PC-3 (cell line): ENCODE data around the gene SIL1.

Source experiments
- EZH2 ChIP-seq: fragments of 300-600 bp; sonication (generic); IDR thresholded peaks from one replicate; pipeline ENCODE4 v1.6.1; 2017; ENCODE audit warnings: antibody characterized with exemption, mild to moderate bottlenecking, low read length; ENCODE audit not compliant: unreplicated experiment
- EZH2phosphoT487 ChIP-seq: fragments of 300-600 bp; sonication (generic); IDR thresholded peaks from 2 replicates; pipeline ENCODE4 v1.6.1; 2018; ENCODE audit warnings: mild to moderate bottlenecking, antibody characterized with exemption, low read length, borderline replicate concordance
- TF ChIP-seq, protein P1 (sequence below): fragments of 300-600 bp; sonication (generic); conservative IDR thresholded peaks from 2 replicates; pipeline ENCODE4 v1.5.1; 2017; ENCODE audit warnings: antibody characterized with exemption, low read depth, mild to moderate bottlenecking, low read length

DNA sequence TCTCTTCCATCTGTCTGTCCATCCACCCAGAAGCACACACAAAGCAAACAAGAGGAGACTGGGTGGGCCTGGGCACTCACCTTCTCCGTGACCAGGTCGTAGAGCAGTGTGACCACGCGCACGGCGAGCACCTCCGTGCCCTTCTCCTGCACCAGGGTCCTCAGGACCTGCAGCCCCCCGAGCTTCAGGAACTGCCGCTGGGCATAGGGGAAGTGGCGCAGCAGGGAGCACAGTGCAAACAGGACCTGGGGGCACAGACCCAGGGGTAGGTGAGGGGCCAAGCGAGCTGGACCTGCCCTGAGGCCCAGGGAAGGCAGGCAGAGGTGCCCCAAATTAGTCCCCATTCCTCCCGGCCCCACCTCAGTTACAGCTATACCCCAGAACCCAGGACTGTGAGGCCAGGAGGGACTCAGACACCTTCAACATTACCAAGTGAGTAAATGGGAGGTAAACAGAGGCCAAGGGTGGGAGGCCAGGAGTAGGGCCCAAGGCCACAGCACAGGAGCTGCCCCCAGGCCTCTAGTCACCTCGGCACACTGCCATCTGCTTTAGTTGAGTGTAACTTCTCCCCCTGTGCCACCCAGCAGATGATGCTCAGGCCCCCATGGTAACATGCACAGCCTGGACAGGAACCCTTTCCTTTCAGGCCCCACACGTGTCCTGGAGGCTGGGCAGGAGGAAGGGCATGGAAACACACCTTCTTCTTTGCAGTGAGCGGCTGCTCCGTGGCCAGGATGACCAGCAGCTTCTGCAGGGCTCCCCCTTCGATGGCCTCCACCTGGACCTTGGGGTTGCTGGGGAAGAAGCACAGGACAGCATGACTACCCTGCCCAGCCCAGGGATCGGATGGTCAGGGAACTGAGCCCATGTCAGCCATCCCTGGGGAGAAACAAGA, 246.8 kb downstream of the SIL1 start:
- TF ChIP-seq, protein P1, sequence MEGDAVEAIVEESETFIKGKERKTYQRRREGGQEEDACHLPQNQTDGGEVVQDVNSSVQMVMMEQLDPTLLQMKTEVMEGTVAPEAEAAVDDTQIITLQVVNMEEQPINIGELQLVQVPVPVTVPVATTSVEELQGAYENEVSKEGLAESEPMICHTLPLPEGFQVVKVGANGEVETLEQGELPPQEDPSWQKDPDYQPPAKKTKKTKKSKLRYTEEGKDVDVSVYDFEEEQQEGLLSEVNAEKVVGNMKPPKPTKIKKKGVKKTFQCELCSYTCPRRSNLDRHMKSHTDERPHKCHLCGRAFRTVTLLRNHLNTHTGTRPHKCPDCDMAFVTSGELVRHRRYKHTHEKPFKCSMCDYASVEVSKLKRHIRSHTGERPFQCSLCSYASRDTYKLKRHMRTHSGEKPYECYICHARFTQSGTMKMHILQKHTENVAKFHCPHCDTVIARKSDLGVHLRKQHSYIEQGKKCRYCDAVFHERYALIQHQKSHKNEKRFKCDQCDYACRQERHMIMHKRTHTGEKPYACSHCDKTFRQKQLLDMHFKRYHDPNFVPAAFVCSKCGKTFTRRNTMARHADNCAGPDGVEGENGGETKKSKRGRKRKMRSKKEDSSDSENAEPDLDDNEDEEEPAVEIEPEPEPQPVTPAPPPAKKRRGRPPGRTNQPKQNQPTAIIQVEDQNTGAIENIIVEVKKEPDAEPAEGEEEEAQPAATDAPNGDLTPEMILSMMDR = no peak
- TF ChIP-seq EZH2 (no peak), EZH2phosphoT487 (no peak)
